PC-9 (cell line): Measurements from ENCODE around the gene ZNF322. TPM values are rescaled to one million over a fixed set of nuclear protein-coding genes. Genes with fewer than 3 reads are reported as not detected.
"Not testable (repeated sequence)": the region's sequence is repeated elsewhere in the genome, so short reads cannot be mapped to it uniquely, and the experiment has no call there.

Experiments used
- BruUV-seq: library from RNA; stranded (reverse); fragments of 400-500 nt; replicated peaks from 2 replicates; lab custom pipeline; 2021; lab: Mats Ljungman, UMichigan
- CTCF ChIA-PET: fragments of 300-600 bp; sonication (Branson Sonifier 250); formaldehyde crosslinking; loops from one replicate; lab custom pipeline; 2022; ENCODE audit warnings: antibody characterized with exemption; lab: Charles Lee
- POLR2A ChIA-PET: fragments of 300-600 bp; sonication (Branson Sonifier 250); formaldehyde crosslinking; loops from one replicate; lab custom pipeline; 2022; ENCODE audit warnings: antibody characterized with exemption; ENCODE audit not compliant: unreplicated experiment; lab: Charles Lee
- DNase-seq, 2 experiments: peaks; one replicate each; pipeline versions ENCODE4 v3.0.0 to v3.0.0-alpha.2; 2015 to 2022; ENCODE audit warnings: mixed read lengths in 1 of 2
- H2AFZ ChIP-seq: fragments of 200-600 bp; sonication (generic); 2 replicates; pipeline ENCODE4 v1.8.1; 2017; ENCODE audit warnings: antibody characterized with exemption
- H3F3A ChIP-seq: fragments of 200-600 bp; sonication (generic); 2 replicates; pipeline ENCODE4 v1.8.1; 2017; ENCODE audit warnings: antibody characterized with exemption, mild to moderate bottlenecking, low read depth; ENCODE audit not compliant: insufficient read depth
- H3K27ac ChIP-seq: fragments of 200-600 bp; sonication (generic); 2 replicates; pipeline ENCODE4 v1.6.1; 2016; ENCODE audit warnings: mixed run types
- H3K27me3 ChIP-seq: fragments of 200-600 bp; sonication (generic); 2 replicates; pipeline ENCODE4 v1.6.1; 2016; ENCODE audit warnings: low read depth, mixed run types; ENCODE audit not compliant: insufficient read depth
- H3K36me3 ChIP-seq: fragments of 200-600 bp; sonication (generic); 2 replicates; pipeline ENCODE4 v1.6.1; 2016; ENCODE audit warnings: low read depth, mixed run types
- H3K4me1 ChIP-seq: fragments of 200-600 bp; sonication (generic); replicated peaks from 2 replicates; pipeline ENCODE4 v1.6.1; 2016; ENCODE audit warnings: mixed run types; ENCODE audit not compliant: insufficient read depth
- H3K4me2 ChIP-seq: fragments of 200-600 bp; sonication (generic); 2 replicates; pipeline ENCODE4 v1.6.1; 2017; ENCODE audit warnings: mixed run types
- H3K4me3 ChIP-seq: fragments of 200-600 bp; sonication (generic); 2 replicates; pipeline ENCODE4 v1.6.1; 2016; ENCODE audit warnings: mixed run types
- H3K79me2 ChIP-seq: fragments of 200-600 bp; sonication (generic); 2 replicates; pipeline ENCODE4 v1.6.1; 2017; ENCODE audit warnings: low read depth, mixed run types
- H3K9me2 ChIP-seq: fragments of 200-600 bp; sonication (generic); 2 replicates; pipeline ENCODE4 v1.8.1; 2017; ENCODE audit warnings: mild to moderate bottlenecking; ENCODE audit not compliant: insufficient read depth
- H3K9me3 ChIP-seq: fragments of 200-600 bp; sonication (generic); 2 replicates; pipeline ENCODE4 v1.8.1; 2016; ENCODE audit warnings: low read depth; ENCODE audit not compliant: insufficient read depth
- H4K20me1 ChIP-seq: fragments of 200-600 bp; sonication (generic); 2 replicates; pipeline ENCODE4 v1.8.1; 2017; ENCODE audit not compliant: insufficient read depth
- EZH2 ChIP-seq: fragments of 200-600 bp; sonication (generic); IDR thresholded peaks from 2 replicates; pipeline ENCODE4 v1.8.0; 2017; ENCODE audit warnings: antibody characterized with exemption, low read depth
- intact Hi-C: fragments of 100-400 bp; cut with micrococcal nuclease; formaldehyde crosslinking; loops from one replicate; pipeline ENCODE4 v1.10.0; 2022; ENCODE audit not compliant: unreplicated experiment
- total RNA-seq: library from RNA; stranded (reverse); gene quantifications from 2 replicates; pipeline ENCODE4 v1.2.3, GENCODE V29; 2021
- TF ChIP-seq, protein P1 (sequence below): fragments of 200-600 bp; sonication (generic); conservative IDR thresholded peaks from 2 replicates; pipeline ENCODE4 v1.6.1; 2017; ENCODE audit warnings: mixed run types, antibody characterized with exemption, mild to moderate bottlenecking, moderate library complexity

Gene ZNF322
- total RNA-seq, 1 experiment from 2014 or later, result 23.0 TPM

DNA sequence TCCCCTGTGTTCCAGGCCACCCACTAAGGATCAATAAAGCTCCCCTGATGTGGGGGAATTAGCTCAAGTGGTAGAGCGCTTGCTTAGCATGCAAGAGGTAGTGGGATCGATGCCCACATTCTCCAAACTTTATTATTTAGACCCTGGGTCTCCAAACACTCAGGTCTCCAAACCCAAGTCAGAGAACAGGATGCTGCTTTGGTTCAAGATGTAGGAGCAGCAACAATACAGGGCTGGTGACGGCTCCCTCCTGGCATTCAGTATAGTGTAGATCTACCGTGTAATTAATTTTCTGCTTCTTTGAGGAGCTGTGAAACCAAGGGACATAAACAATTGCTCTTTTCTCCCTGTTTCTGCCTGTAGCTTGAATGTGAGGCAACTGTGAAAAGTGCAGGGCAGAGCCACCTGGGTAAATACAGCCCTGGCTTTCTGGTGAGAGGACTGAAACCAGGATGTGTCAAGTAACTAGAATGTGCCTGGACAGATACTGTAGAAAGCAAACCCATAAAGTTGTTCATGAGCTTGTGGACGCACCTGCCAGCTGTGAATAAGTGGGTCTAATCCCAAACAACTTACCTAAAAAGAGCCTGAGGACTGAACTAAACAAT lies 23.0 kb upstream of the ZNF322 start:
- H2AFZ ChIP-seq, H3K4me2 ChIP-seq, CTCF ChIA-PET, H3K36me3 ChIP-seq, H3K9me3 ChIP-seq, H3K27me3 ChIP-seq, H3F3A ChIP-seq, POLR2A ChIA-PET, H3K27ac ChIP-seq, H3K4me3 ChIP-seq, H3K9me2 ChIP-seq, DNase-seq, H4K20me1 ChIP-seq, H3K79me2 ChIP-seq, BruUV-seq, intact Hi-C loops, H3K4me1 ChIP-seq: not testable (repeated sequence)

GRCh38 chr6:26673287-26673686 lies 13.7 kb upstream of the ZNF322 start:
- H3K4me3 ChIP-seq, H3K36me3 ChIP-seq, H3K4me1 ChIP-seq, H3K27me3 ChIP-seq, H3K4me2 ChIP-seq, H4K20me1 ChIP-seq, DNase-seq, H2AFZ ChIP-seq, H3K9me3 ChIP-seq, POLR2A ChIA-PET, CTCF ChIA-PET, H3K79me2 ChIP-seq, H3K27ac ChIP-seq, intact Hi-C loops, BruUV-seq, H3F3A ChIP-seq, H3K9me2 ChIP-seq: not testable (repeated sequence)

- BruUV-seq, H4K20me1 ChIP-seq, H3K27ac ChIP-seq, intact Hi-C loops, H3K27me3 ChIP-seq, H3K36me3 ChIP-seq, H3K9me3 ChIP-seq, H3K9me2 ChIP-seq, CTCF ChIA-PET, H3K4me3 ChIP-seq, POLR2A ChIA-PET, H3K4me1 ChIP-seq, H2AFZ ChIP-seq, H3K79me2 ChIP-seq, DNase-seq, H3K4me2 ChIP-seq, H3F3A ChIP-seq: not testable (repeated sequence)
Measured at GRCh38 chr6:26670558-26670957, 11.0 kb upstream of the ZNF322 start.

- H3K4me1 ChIP-seq, H4K20me1 ChIP-seq, DNase-seq, intact Hi-C loops, POLR2A ChIA-PET, BruUV-seq, H3K36me3 ChIP-seq, H2AFZ ChIP-seq, H3K27me3 ChIP-seq, CTCF ChIA-PET, H3F3A ChIP-seq, H3K9me3 ChIP-seq, H3K4me3 ChIP-seq, H3K4me2 ChIP-seq, H3K79me2 ChIP-seq, H3K9me2 ChIP-seq, H3K27ac ChIP-seq: not testable (repeated sequence)
Measured at GRCh38 chr6:26670003-26670402, 10.5 kb upstream of the ZNF322 start.

GRCh38 chr6:26660000-26660361 lies 435 bp upstream of the ZNF322 start:
- no peaks in the 10 kb centered on the region for H3K9me3 ChIP-seq
- peak overlapping the region; percentile 99 for H2AFZ ChIP-seq
- intact Hi-C loops, result no loop called here
- peaks cover 12% of the 10 kb centered on the region; the same call in 1 of the 2 replicates for H3K27me3 ChIP-seq
- TF ChIP-seq, protein P1, sequence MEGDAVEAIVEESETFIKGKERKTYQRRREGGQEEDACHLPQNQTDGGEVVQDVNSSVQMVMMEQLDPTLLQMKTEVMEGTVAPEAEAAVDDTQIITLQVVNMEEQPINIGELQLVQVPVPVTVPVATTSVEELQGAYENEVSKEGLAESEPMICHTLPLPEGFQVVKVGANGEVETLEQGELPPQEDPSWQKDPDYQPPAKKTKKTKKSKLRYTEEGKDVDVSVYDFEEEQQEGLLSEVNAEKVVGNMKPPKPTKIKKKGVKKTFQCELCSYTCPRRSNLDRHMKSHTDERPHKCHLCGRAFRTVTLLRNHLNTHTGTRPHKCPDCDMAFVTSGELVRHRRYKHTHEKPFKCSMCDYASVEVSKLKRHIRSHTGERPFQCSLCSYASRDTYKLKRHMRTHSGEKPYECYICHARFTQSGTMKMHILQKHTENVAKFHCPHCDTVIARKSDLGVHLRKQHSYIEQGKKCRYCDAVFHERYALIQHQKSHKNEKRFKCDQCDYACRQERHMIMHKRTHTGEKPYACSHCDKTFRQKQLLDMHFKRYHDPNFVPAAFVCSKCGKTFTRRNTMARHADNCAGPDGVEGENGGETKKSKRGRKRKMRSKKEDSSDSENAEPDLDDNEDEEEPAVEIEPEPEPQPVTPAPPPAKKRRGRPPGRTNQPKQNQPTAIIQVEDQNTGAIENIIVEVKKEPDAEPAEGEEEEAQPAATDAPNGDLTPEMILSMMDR, result no peak; the same call in 1 of the 2 replicates
- TF ChIP-seq EZH2, result no peak
- H3K9me2 ChIP-seq, result no peaks in the 10 kb centered on the region
- H3K4me3 ChIP-seq, result peak overlapping the region; percentile 76
- peaks cover 13% of the 10 kb centered on the region for H3K4me1 ChIP-seq
- peaks cover 31% of the 10 kb centered on the region for H3K79me2 ChIP-seq
- H3K4me2 ChIP-seq, result peak overlapping the region; percentile 93
- BruUV-seq, result TSS peak; percentile 84
- H3K36me3 ChIP-seq, result peaks cover 19% of the 10 kb centered on the region; the same call in 1 of the 2 replicates
- ChIA-PET CTCF (no interaction called here), POLR2A (interaction anchor here (0.6 kb wide), 1 partner anchor 83 kb away, joined by 7 read pairs; no protein-coding TSS in a partner anchor)
- H3K27ac ChIP-seq, result no peak overlapping the region
- no peaks in the 10 kb centered on the region; the same call in 1 of the 2 replicates for H3F3A ChIP-seq
- H4K20me1 ChIP-seq, result no peaks in the 10 kb centered on the region
- no peak for DNase-seq
